K562 (cell line): ENCODE measurements around the gene ABCA1. TPM values are rescaled to one million over a fixed set of nuclear protein-coding genes. Genes with fewer than 3 reads are reported as not detected.

ENCODE experiments used
- ATAC-seq: fragments of 200-7000 bp; cut with Tn5 transposase; 3 replicates; pipeline ENCODE4 v1.9.1; 2020; ENCODE audit warnings: moderate library complexity
- BruUV-seq: library from RNA; stranded (reverse); fragments of 400-500 nt; replicated peaks from 2 replicates; lab custom pipeline; 2021; lab: Mats Ljungman, UMichigan
- CTCF ChIA-PET: fragments of 300-600 bp; formaldehyde crosslinking; extraction: SDS; loops from one replicate; lab custom pipeline; 2021; ENCODE audit warnings: low intra/inter-chr PET ratio; lab: Yijun Ruan, JAX
- POLR2A ChIA-PET: fragments of 300-600, 350-650 bp; sonication (Branson Sonifier 250); formaldehyde crosslinking; extraction: SDS; loops from one replicate; lab custom pipeline; 2021; ENCODE audit warnings: antibody characterized with exemption, inconsistent platforms; lab: Yijun Ruan, JAX
- DNase-seq, 4 experiments: peaks; one replicate each; pipeline versions ENCODE4 v3.0.0 to v3.0.0-alpha.2; 2011 to 2018; ENCODE audit warnings: low spot score in 3 of 4, mixed read lengths in 3 of 4; ENCODE audit errors: extremely low read depth in 1 of 4
- FAIRE-seq: peaks from 2 replicates; lab custom pipeline; 2011; peaks lifted over from hg19 to GRCh38; lab: Jason Lieb, UNC
- H2AFZ ChIP-seq: 2 replicates; pipeline ENCODE4 v1.6.0; 2011; ENCODE audit warnings: low read depth, low read length, control low read depth, inconsistent platforms
- H3K27ac ChIP-seq: fragments of 200-600 bp; 3 replicates; pipeline ENCODE4 v1.8.0; 2011; ENCODE audit warnings: low read depth, mild to moderate bottlenecking, control low read depth, inconsistent platforms, low read length, moderate library complexity, mixed read lengths; ENCODE audit errors: extremely low read depth
- H3K27me3 ChIP-seq, 2 experiments: fragments of 300-600 bp in 1 of 2; 2 replicates in 1 of 2; 3 replicates in 1 of 2; pipeline versions ENCODE4 v1.6.0 to v1.8.0; 2011; ENCODE audit warnings: inconsistent platforms in 2 of 2, low read length in 2 of 2, mild to moderate bottlenecking in 1 of 2, mixed read lengths in 1 of 2, moderate library complexity in 1 of 2; ENCODE audit not compliant: control insufficient read depth in 2 of 2, insufficient read depth in 2 of 2
- H3K36me3 ChIP-seq: fragments of 300-600 bp; 3 replicates; pipeline ENCODE4 v1.8.0; 2011; ENCODE audit warnings: mild to moderate bottlenecking, low read length, inconsistent platforms; ENCODE audit not compliant: control insufficient read depth, insufficient read depth
- H3K4me1 ChIP-seq, 2 experiments: fragments of 200-600 bp in 1 of 2; replicated peaks in 1 of 2; 2 replicates in 1 of 2; 3 replicates in 1 of 2; pipeline versions ENCODE4 v1.5.1 to v1.8.0; 2011; ENCODE audit warnings: inconsistent platforms in 2 of 2, low read length in 2 of 2, mild to moderate bottlenecking in 1 of 2, mixed read lengths in 1 of 2, moderate library complexity in 1 of 2; ENCODE audit not compliant: control insufficient read depth in 2 of 2, insufficient read depth in 2 of 2
- H3K4me2 ChIP-seq: 2 replicates; pipeline ENCODE4 v1.6.1; 2011; ENCODE audit warnings: low read length, control low read depth, inconsistent platforms, mixed read lengths; ENCODE audit not compliant: insufficient read depth
- H3K4me3 ChIP-seq: fragments of 200-600 bp; sonication (generic), shearing (Covaris generic); 2 replicates; pipeline ENCODE4 v1.5.1; 2016; ENCODE audit warnings: control low read depth, inconsistent platforms
- H3K79me2 ChIP-seq: fragments of 200-600 bp; 3 replicates; pipeline ENCODE4 v1.8.0; 2011; ENCODE audit warnings: low read length, inconsistent platforms; ENCODE audit not compliant: control insufficient read depth, insufficient read depth
- H3K9ac ChIP-seq, 2 experiments: 2 replicates each; pipeline versions ENCODE4 v1.6.0 to v1.6.1; 2011; ENCODE audit warnings: low read depth in 2 of 2, low read length in 2 of 2, control low read depth in 1 of 2, inconsistent platforms in 1 of 2, mild to moderate bottlenecking in 1 of 2, mixed read lengths in 1 of 2; ENCODE audit not compliant: insufficient read depth in 1 of 2
- H3K9me1 ChIP-seq: one replicate; pipeline ENCODE4 v1.6.0; 2011; ENCODE audit warnings: inconsistent platforms, mild to moderate bottlenecking, low read length, moderate library complexity; ENCODE audit not compliant: control insufficient read depth, insufficient read depth
- H3K9me3 ChIP-seq: replicated peaks from 2 replicates; pipeline ENCODE4 v1.5.1; 2011; ENCODE audit warnings: low read depth, low read length, inconsistent platforms; ENCODE audit not compliant: control insufficient read depth, insufficient read depth
- H4K20me1 ChIP-seq: replicated peaks from 2 replicates; pipeline ENCODE4 v1.6.1; 2011; ENCODE audit warnings: low read length, inconsistent platforms, mixed read lengths; ENCODE audit not compliant: control insufficient read depth, insufficient read depth
- BHLHE40 ChIP-seq: IDR thresholded peaks from 2 replicates; pipeline ENCODE4 v1.6.1; 2011; ENCODE audit warnings: low read length, improper control_type of control experiment
- GTF2B ChIP-seq: IDR thresholded peaks from 2 replicates; pipeline ENCODE4 v1.6.1; 2011; ENCODE audit not compliant: insufficient read length; ENCODE audit errors: extremely low read depth
- HDAC1 ChIP-seq, 2 experiments: fragments of 450-650 bp; IDR thresholded peaks; 2 replicates each; pipeline ENCODE4 v1.6.1; 2016 to 2017; ENCODE audit warnings: inconsistent platforms in 1 of 2, mild to moderate bottlenecking in 1 of 2, moderate library complexity in 1 of 2
- JUN ChIP-seq, 2 experiments: sonication (generic) in 1 of 2; formaldehyde crosslinking in 1 of 2; IDR thresholded peaks; 2 replicates each; pipeline versions ENCODE4 v1.6.1 to v1.8.0; 2012 to 2022; ENCODE audit warnings: borderline replicate concordance in 2 of 2, mild to moderate bottlenecking in 2 of 2, improper control_type of control experiment in 1 of 2, low read depth in 1 of 2, low read length in 1 of 2, missing genetic modification reagents in 1 of 2
- KDM1A ChIP-seq, 2 experiments: fragments of 450-650 bp; IDR thresholded peaks; 2 replicates each; pipeline ENCODE4 v1.6.1; 2016; ENCODE audit warnings: mild to moderate bottlenecking in 2 of 2
- MTA1 ChIP-seq: fragments of 450-650 bp; IDR thresholded peaks from 2 replicates; pipeline ENCODE4 v1.6.1; 2017; ENCODE audit warnings: borderline replicate concordance
- RAD21 ChIP-seq, 2 experiments: fragments of 250-450 bp in 1 of 2; fragments of 450-650 bp in 1 of 2; sonication (Bioruptor Pico) in 1 of 2; formaldehyde crosslinking in 1 of 2; IDR thresholded peaks in 1 of 2; conservative IDR thresholded peaks in 1 of 2; 2 replicates each; pipeline versions ENCODE4 v1.4.0 to v1.8.0; 2020 to 2022; ENCODE audit warnings: mild to moderate bottlenecking in 2 of 2, moderate library complexity in 1 of 2
- THAP7 ChIP-seq: fragments of 250-450 bp; sonication (Bioruptor Pico); IDR thresholded peaks from 2 replicates; pipeline ENCODE4 v1.5.0; 2021
- ZNF232 ChIP-seq: sonication (generic); formaldehyde crosslinking; IDR thresholded peaks from 2 replicates; pipeline ENCODE4 v1.8.0; 2022; ENCODE audit warnings: mild to moderate bottlenecking, missing genetic modification reagents
- ZNF324 ChIP-seq: fragments of 250-450 bp; sonication (Bioruptor Pico); IDR thresholded peaks from 2 replicates; pipeline ENCODE4 v1.4.0; 2020; ENCODE audit warnings: mild to moderate bottlenecking
- in situ Hi-C: fragments of 300-500 bp; cut with MboI; formaldehyde crosslinking; loops from 4 replicates; pipeline ENCODE4 v1.15.0; 2018; ENCODE audit warnings: inconsistent platforms, mixed read lengths
- intact Hi-C: fragments of 100-400 bp; cut with micrococcal nuclease; formaldehyde crosslinking; loops from 2 replicates; pipeline ENCODE4 v1.14.2; 2022
- polyA plus RNA-seq, 8 experiments: library from polyadenylated mRNA; depleted of rRNA in 4 of 8; stranded (reverse) in 5 of 8; unstranded in 3 of 8; fragments of >200 nt; fragmentation: Nextera tagmentation in 2 of 8; fragmentation: Illumina TruSeq in 1 of 8; extraction: Ambion mirVana in 2 of 8; extraction: Trizol in 1 of 8; gene quantifications; 2 replicates each; pipeline versions ENCODE4 v1.2.1 to v1.2.3, GENCODE V29; 2011 to 2014; ENCODE audit warnings: inconsistent platforms in 1 of 8, missing spikeins in 1 of 8
- total RNA-seq, 7 experiments: library from RNA; depleted of rRNA in 6 of 7; stranded (reverse); fragments of >200 nt in 6 of 7; fragmentation: Illumina TruSeq in 2 of 7; extraction: Trizol in 2 of 7; gene quantifications; 2 replicates each; pipeline versions ENCODE4 v1.2.1 to v1.2.3, GENCODE V29; 2011 to 2021; ENCODE audit warnings: low replicate concordance in 1 of 7
- TF ChIP-seq, protein P1 (sequence below): sonication (generic); formaldehyde crosslinking; IDR thresholded peaks from 2 replicates; pipeline ENCODE4 v1.8.0; 2022; ENCODE audit warnings: missing genetic modification reagents, mild to moderate bottlenecking, borderline replicate concordance
- TF ChIP-seq, protein P2 (sequence below): fragments of 150-350 bp; conservative IDR thresholded peaks from 2 replicates; pipeline ENCODE4 v1.6.1; 2014; ENCODE audit warnings: low read length
- TF ChIP-seq, protein P3 (sequence below): fragments of 450-650 bp; formaldehyde crosslinking; IDR thresholded peaks from 2 replicates; pipeline ENCODE4 v1.4.0; 2022; ENCODE audit warnings: mild to moderate bottlenecking, moderate library complexity
- TF ChIP-seq, protein P4 (sequence below): fragments of 250-450 bp; sonication (Bioruptor Pico); IDR thresholded peaks from 2 replicates; pipeline ENCODE4 v1.8.0; 2022; ENCODE audit warnings: inconsistent platforms, mild to moderate bottlenecking, moderate library complexity, borderline replicate concordance

The ABCA1 gene
- total and polyA plus RNA-seq, 9 of the 15 experiments (the other 6 are each of a cell fraction or from before 2014, with no cell fraction given): under 0.01 to 0.18 (median 0.02) TPM; not detected in 5

DNA sequence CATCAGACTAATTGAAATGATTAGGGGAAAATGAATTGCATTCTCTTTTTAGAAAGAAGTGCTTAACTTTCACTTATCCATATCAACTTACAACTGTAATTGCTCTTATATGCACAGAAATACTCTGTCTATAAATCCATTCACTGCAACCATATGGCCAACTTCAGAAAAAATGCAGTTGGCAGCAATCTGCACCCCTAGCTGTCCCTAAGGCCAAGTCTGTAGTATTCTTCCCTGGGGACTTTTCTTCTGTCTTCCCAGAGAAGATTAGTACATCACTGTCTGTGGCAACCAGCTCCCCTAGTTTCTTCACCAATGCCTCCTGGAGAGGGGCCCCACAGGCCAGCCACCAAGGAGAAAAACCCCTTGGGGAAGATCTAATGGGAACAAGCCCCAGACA is 45.4 kb downstream of the ABCA1 start:
- H3K4me2 ChIP-seq: no peak overlapping the region
- H3K4me3 ChIP-seq: no peak overlapping the region
- no peaks in the 10 kb centered on the region for H3K36me3 ChIP-seq
- in situ Hi-C loops (no loop called here), intact Hi-C loops (no loop called here)
- H3K79me2 ChIP-seq: no peaks in the 10 kb centered on the region
- H3K9me1 ChIP-seq: no peaks in the 10 kb centered on the region
- H3K4me1 ChIP-seq: no peaks in the 10 kb centered on the region
- H4K20me1 ChIP-seq: no peaks in the 10 kb centered on the region
- no peaks in the 10 kb centered on the region for H3K9me3 ChIP-seq
- DNase-seq (no peak), ATAC-seq (no peak), FAIRE-seq (no peak)
- POLR2A ChIA-PET: interaction anchor here (0.6 to 0.7 kb wide), 2 partner anchors 130 to 143 kb away, joined by 3 read pairs; no protein-coding TSS in a partner anchor
- H3K27me3 ChIP-seq: peaks cover 0 to 11% of the 10 kb centered on the region in 2 experiments; a peak in 3 of 5 replicates
- H3K9ac ChIP-seq: no peak overlapping the region
- BruUV-seq: no TSS peak
- CTCF ChIA-PET: no interaction called here
- H3K27ac ChIP-seq: no peak overlapping the region
- H2AFZ ChIP-seq: no peak overlapping the region
- no peak for TF ChIP-seq GTF2B
- no peak for TF ChIP-seq MTA1
- no peak for TF ChIP-seq KDM1A (IDR thresholded peaks at IDR 0.05)
- TF ChIP-seq HDAC1 (IDR thresholded peaks at IDR 0.05): no peak
- TF ChIP-seq ZNF232 (CRISPR knock-in tag): no peak
- TF ChIP-seq, protein P1, sequence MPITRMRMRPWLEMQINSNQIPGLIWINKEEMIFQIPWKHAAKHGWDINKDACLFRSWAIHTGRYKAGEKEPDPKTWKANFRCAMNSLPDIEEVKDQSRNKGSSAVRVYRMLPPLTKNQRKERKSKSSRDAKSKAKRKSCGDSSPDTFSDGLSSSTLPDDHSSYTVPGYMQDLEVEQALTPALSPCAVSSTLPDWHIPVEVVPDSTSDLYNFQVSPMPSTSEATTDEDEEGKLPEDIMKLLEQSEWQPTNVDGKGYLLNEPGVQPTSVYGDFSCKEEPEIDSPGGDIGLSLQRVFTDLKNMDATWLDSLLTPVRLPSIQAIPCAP (CRISPR knock-in tag): no peak
- TF ChIP-seq RAD21 (CRISPR knock-in tag; conservative IDR thresholded peaks at IDR 0.05 in 1 of 2, IDR thresholded peaks at IDR 0.05 in 1 of 2): no peak
- TF ChIP-seq JUN (IDR thresholded peaks at IDR 0.05; ENCODE audit: borderline replicate concordance, low read depth, low read length): no peak
- TF ChIP-seq JUN (CRISPR knock-in tag; IDR thresholded peaks at IDR 0.05; ENCODE audit: borderline replicate concordance): no peak
- TF ChIP-seq, protein P2, sequence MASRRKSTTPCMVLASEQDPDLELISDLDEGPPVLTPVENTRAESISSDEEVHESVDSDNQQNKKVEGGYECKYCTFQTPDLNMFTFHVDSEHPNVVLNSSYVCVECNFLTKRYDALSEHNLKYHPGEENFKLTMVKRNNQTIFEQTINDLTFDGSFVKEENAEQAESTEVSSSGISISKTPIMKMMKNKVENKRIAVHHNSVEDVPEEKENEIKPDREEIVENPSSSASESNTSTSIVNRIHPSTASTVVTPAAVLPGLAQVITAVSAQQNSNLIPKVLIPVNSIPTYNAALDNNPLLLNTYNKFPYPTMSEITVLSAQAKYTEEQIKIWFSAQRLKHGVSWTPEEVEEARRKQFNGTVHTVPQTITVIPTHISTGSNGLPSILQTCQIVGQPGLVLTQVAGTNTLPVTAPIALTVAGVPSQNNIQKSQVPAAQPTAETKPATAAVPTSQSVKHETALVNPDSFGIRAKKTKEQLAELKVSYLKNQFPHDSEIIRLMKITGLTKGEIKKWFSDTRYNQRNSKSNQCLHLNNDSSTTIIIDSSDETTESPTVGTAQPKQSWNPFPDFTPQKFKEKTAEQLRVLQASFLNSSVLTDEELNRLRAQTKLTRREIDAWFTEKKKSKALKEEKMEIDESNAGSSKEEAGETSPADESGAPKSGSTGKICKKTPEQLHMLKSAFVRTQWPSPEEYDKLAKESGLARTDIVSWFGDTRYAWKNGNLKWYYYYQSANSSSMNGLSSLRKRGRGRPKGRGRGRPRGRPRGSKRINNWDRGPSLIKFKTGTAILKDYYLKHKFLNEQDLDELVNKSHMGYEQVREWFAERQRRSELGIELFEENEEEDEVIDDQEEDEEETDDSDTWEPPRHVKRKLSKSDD: no peak
- TF ChIP-seq, protein P3, sequence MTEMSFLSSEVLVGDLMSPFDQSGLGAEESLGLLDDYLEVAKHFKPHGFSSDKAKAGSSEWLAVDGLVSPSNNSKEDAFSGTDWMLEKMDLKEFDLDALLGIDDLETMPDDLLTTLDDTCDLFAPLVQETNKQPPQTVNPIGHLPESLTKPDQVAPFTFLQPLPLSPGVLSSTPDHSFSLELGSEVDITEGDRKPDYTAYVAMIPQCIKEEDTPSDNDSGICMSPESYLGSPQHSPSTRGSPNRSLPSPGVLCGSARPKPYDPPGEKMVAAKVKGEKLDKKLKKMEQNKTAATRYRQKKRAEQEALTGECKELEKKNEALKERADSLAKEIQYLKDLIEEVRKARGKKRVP (CRISPR knock-in tag): no peak
- TF ChIP-seq, protein P4, sequence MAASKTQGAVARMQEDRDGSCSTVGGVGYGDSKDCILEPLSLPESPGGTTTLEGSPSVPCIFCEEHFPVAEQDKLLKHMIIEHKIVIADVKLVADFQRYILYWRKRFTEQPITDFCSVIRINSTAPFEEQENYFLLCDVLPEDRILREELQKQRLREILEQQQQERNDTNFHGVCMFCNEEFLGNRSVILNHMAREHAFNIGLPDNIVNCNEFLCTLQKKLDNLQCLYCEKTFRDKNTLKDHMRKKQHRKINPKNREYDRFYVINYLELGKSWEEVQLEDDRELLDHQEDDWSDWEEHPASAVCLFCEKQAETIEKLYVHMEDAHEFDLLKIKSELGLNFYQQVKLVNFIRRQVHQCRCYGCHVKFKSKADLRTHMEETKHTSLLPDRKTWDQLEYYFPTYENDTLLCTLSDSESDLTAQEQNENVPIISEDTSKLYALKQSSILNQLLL (CRISPR knock-in tag): no peak
- no peak for TF ChIP-seq THAP7 (CRISPR knock-in tag)
- TF ChIP-seq BHLHE40: no peak
- no peak for TF ChIP-seq ZNF324 (CRISPR knock-in tag)
